Calu3 (cell line): ENCODE data around the gene TGM3. TPM values are rescaled to one million over a fixed set of nuclear protein-coding genes. Genes with fewer than 3 reads are reported as not detected.

Experiments
- BruUV-seq: library from RNA; stranded (reverse); fragments of 400-500 nt; replicated peaks from 2 replicates; lab custom pipeline; 2021; lab: Mats Ljungman, UMichigan
- CTCF ChIA-PET: fragments of 300-600 bp; sonication (Branson Sonifier 250); formaldehyde crosslinking; loops from one replicate; lab custom pipeline; 2022; ENCODE audit warnings: antibody characterized with exemption; lab: Charles Lee
- DNase-seq: peaks from one replicate; pipeline ENCODE4 v3.0.0; 2022
- H3K27ac Mint-ChIP-seq: one replicate; pipeline ENCODE4 v1.8.0; 2022; ENCODE audit warnings: mixed read lengths; ENCODE audit not compliant: unreplicated experiment
- H3K27me3 Mint-ChIP-seq: one replicate; pipeline ENCODE4 v1.8.0; 2022; ENCODE audit warnings: mixed read lengths; ENCODE audit not compliant: unreplicated experiment
- H3K36me3 Mint-ChIP-seq: one replicate; pipeline ENCODE4 v1.8.0; 2022; ENCODE audit warnings: mild to moderate bottlenecking, moderate library complexity, mixed read lengths; ENCODE audit not compliant: insufficient read depth, unreplicated experiment
- H3K4me1 Mint-ChIP-seq: one replicate; pipeline ENCODE4 v1.8.0; 2022; ENCODE audit warnings: mild to moderate bottlenecking, low read depth, mixed read lengths; ENCODE audit not compliant: unreplicated experiment
- H3K4me3 Mint-ChIP-seq: one replicate; pipeline ENCODE4 v1.8.0; 2022; ENCODE audit warnings: mild to moderate bottlenecking, low read depth, moderate library complexity, mixed read lengths; ENCODE audit not compliant: unreplicated experiment
- H3K9me3 Mint-ChIP-seq: one replicate; pipeline ENCODE4 v1.8.0; 2022; ENCODE audit warnings: low read depth, mixed read lengths; ENCODE audit not compliant: unreplicated experiment
- CTCF ChIP-seq: fragments of 200-600 bp; IDR thresholded peaks from one replicate; pipeline ENCODE4 v1.8.0; 2022; ENCODE audit warnings: antibody characterized with exemption; ENCODE audit not compliant: unreplicated experiment
- intact Hi-C: fragments of 100-400 bp; cut with micrococcal nuclease; formaldehyde crosslinking; loops from one replicate; pipeline ENCODE4 v1.10.0; 2022; ENCODE audit not compliant: unreplicated experiment
- total RNA-seq: library from RNA; stranded (reverse); gene quantifications from 2 replicates; pipeline ENCODE4 v1.2.3, GENCODE V29; 2022

Gene TGM3
- total RNA-seq, 1 experiment from 2014 or later: not detected

- H3K9me3 Mint-ChIP-seq: no peaks in the 10 kb centered on the region
- intact Hi-C loops: no loop called here
- no TSS peak for BruUV-seq
- H3K4me1 Mint-ChIP-seq: peaks cover 6% of the 10 kb centered on the region
- no peaks in the 10 kb centered on the region for H3K36me3 Mint-ChIP-seq
- TF ChIP-seq CTCF: no peak
- no peak overlapping the region for H3K27ac Mint-ChIP-seq
- H3K27me3 Mint-ChIP-seq: peaks cover 35% of the 10 kb centered on the region
- CTCF ChIA-PET: no interaction called here
- no peak overlapping the region for H3K4me3 Mint-ChIP-seq
- DNase-seq: no peak
Measured at GRCh38 chr20:2365666-2366065, 69.9 kb downstream of the TGM3 start.

GRCh38 chr20:2368621-2369020 is 72.8 kb downstream of the TGM3 start:
- no peak overlapping the region for H3K27ac Mint-ChIP-seq
- CTCF ChIA-PET: no interaction called here

GRCh38 chr20:2373098-2373497 is 77.3 kb downstream of the TGM3 start:
- Mint-ChIP-seq H3K4me3 (no peak overlapping the region), H3K27ac (no peak overlapping the region), H3K4me1 (no peaks in the 10 kb centered on the region), H3K36me3 (no peaks in the 10 kb centered on the region), H3K9me3 (no peaks in the 10 kb centered on the region), H3K27me3 (peaks cover 71% of the 10 kb centered on the region)
- intact Hi-C loops: no loop called here
- CTCF ChIA-PET: no interaction called here
- BruUV-seq: no TSS peak
- TF ChIP-seq CTCF: no peak
- DNase-seq: no peak

More at GRCh38 chr20:2368621-2369020, 72.8 kb downstream of the TGM3 start:
- no peak for TF ChIP-seq CTCF
- DNase-seq: no peak
- no peaks in the 10 kb centered on the region for H3K9me3 Mint-ChIP-seq
- intact Hi-C loops: no loop called here
- no peak overlapping the region for H3K4me3 Mint-ChIP-seq
- peaks cover 4% of the 10 kb centered on the region for H3K4me1 Mint-ChIP-seq
- H3K27me3 Mint-ChIP-seq: peaks cover 48% of the 10 kb centered on the region
- BruUV-seq: no TSS peak
- no peaks in the 10 kb centered on the region for H3K36me3 Mint-ChIP-seq

- intact Hi-C loops: no loop called here
- Mint-ChIP-seq H3K27me3 (peaks cover 59% of the 10 kb centered on the region), H3K27ac (no peak overlapping the region), H3K4me3 (no peak overlapping the region), H3K36me3 (no peaks in the 10 kb centered on the region), H3K9me3 (no peaks in the 10 kb centered on the region), H3K4me1 (no peaks in the 10 kb centered on the region)
- CTCF ChIA-PET: no interaction called here
- BruUV-seq: no TSS peak
- no peak for DNase-seq
- no peak for TF ChIP-seq CTCF
Measured at GRCh38 chr20:2374346-2375125, 78.7 kb downstream of the TGM3 start.
